ENCODE data around the gene KCNQ4. TPM values are rescaled to one million over a fixed set of nuclear protein-coding genes. Genes with fewer than 3 reads are reported as not detected.

Gene KCNQ4
- total and polyA plus RNA-seq, 2 of the 4 experiments (the other 2 are of a cell fraction): 0.07 TPM; not detected in 1

DNA sequence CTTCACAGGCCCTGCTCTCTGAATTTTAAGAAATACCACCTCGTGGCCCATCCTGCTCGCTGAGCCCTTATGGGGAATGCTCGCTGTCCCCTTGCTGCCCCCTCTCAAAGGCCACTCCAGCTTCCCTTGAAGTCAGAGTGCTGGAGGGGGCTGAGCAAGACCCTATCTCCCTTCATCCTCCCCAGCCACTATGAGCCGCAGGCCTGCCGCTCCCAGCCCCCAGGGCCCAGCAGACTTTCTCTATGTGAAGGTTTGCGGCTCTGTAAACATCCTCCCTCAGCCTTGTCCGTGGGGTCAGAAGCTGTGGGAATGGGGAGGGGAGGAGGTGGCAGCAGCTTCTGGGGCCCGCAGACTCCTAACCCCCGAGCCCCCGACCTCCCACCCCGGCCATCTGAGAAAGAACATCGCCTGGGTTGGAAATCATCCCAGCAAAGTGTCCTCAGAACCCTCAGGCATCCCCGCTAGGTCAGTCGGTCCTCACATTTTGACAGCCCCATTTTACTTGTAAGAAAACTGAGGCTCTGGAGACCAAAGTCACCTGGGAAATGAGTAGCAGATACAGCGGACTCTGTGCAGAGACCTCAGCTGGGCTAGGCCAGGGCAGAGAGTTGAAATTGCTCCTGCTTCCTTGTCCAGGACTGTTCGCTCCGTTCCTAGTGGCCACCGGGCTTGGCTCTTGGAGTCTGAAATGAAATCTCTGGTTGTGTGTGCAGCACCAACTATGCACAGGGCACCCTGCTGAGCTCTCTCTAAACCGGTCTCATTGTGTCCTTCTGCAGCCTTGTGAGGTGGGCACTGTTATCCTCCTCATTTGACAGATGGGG, 4.4 kb downstream of the KCNQ4 start:
- no peak overlapping the region for H3K23ac ChIP-seq (ENCODE audit: low read depth, low read length)
- H4K20me1 ChIP-seq (ENCODE audit: insufficient read depth, low read length): no peaks in the 10 kb centered on the region
- no peak overlapping the region for H4K8ac ChIP-seq (ENCODE audit: low read depth in 2 of 2, low read length in 2 of 2)
- no peak overlapping the region for H2BK120ac ChIP-seq (ENCODE audit: low read depth, low read length)
- no peak overlapping the region for H2AK5ac ChIP-seq (ENCODE audit: low read depth, low read length)
- H3K27ac ChIP-seq (ENCODE audit: insufficient read depth, low read length): no peak overlapping the region
- no peaks in the 10 kb centered on the region for H3K36me3 ChIP-seq (ENCODE audit: control insufficient read depth, insufficient read depth, low read length)
- no peak overlapping the region for H3K4ac ChIP-seq (ENCODE audit: low read depth, low read length)
- H3K18ac ChIP-seq (ENCODE audit: low read depth, low read length): no peak overlapping the region
- H2AFZ ChIP-seq (replicated peaks; ENCODE audit: low read length, poor library complexity): no peak overlapping the region
- no peak overlapping the region for H3K4me2 ChIP-seq (ENCODE audit: low read depth, low read length)
- ATAC-seq (ENCODE audit: low read depth): no peak
- no peak overlapping the region for H3K14ac ChIP-seq (replicated peaks; ENCODE audit: low read depth, low read length)
- H3K56ac ChIP-seq (ENCODE audit: extremely low read depth, insufficient read depth, low read length): no peak overlapping the region
- POLR2A ChIA-PET (ENCODE audit: unreplicated experiment): no interaction called here
- H2AK9ac ChIP-seq (replicated peaks; ENCODE audit: low read depth, low read length, poor library complexity): no peak overlapping the region
- CTCF ChIA-PET: no interaction called here
- no peak overlapping the region for H2BK20ac ChIP-seq (ENCODE audit: low read depth, low read length)
- no peaks in the 10 kb centered on the region for H3K79me1 ChIP-seq (ENCODE audit: low read depth in 1 of 2, low read length in 2 of 2)
- no TSS peak for BruUV-seq (replicated peaks)
- H3K27me3 ChIP-seq (ENCODE audit: control insufficient read depth, insufficient read depth, low read length): peaks cover 60% of the 10 kb centered on the region
- no peak overlapping the region for H2BK15ac ChIP-seq (ENCODE audit: low read depth, low read length)
- no peak overlapping the region for H4K5ac ChIP-seq (ENCODE audit: low read depth, low read length)
- H2BK5ac ChIP-seq (ENCODE audit: low read depth, low read length, poor library complexity, severe bottlenecking): no peak overlapping the region
- H3K4me3 ChIP-seq (ENCODE audit: insufficient read depth, low read depth, low read length): no peak overlapping the region
- no peak for DNase-seq
- H3K9me3 ChIP-seq (ENCODE audit: control insufficient read depth, insufficient read depth, low read length): no peaks in the 10 kb centered on the region
- no peak overlapping the region for H3K9ac ChIP-seq (ENCODE audit: low read depth, low read length)
- in situ Hi-C loops (cut with MboI; ENCODE audit: low sequenced_read_pairs) (no loop called here), dilution Hi-C loops (cut with HindIII; ENCODE audit: low sequenced_read_pairs, unreplicated experiment) (no loop called here), intact Hi-C loops (cut with micrococcal nuclease) (loop anchor here (10.0 kb wide), 1 partner anchor 173 kb away; no protein-coding TSS in a partner anchor)
- TF ChIP-seq, protein P1, sequence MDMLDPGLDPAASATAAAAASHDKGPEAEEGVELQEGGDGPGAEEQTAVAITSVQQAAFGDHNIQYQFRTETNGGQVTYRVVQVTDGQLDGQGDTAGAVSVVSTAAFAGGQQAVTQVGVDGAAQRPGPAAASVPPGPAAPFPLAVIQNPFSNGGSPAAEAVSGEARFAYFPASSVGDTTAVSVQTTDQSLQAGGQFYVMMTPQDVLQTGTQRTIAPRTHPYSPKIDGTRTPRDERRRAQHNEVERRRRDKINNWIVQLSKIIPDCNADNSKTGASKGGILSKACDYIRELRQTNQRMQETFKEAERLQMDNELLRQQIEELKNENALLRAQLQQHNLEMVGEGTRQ (IDR thresholded peaks at IDR 0.05; ENCODE audit: low read depth, low read length): no peak
- no peak for TF ChIP-seq CEBPB (IDR thresholded peaks at IDR 0.05; ENCODE audit: low read depth, low read length)
- no peaks in the 10 kb centered on the region; the same call in 1 of the 2 replicates for H3K9me1 ChIP-seq (ENCODE audit: insufficient read depth, low read length)
- H3K4me1 ChIP-seq (ENCODE audit: control insufficient read depth, insufficient read depth, low read length): no peaks in the 10 kb centered on the region; the same call in 1 of the 2 replicates
- H4K91ac ChIP-seq (ENCODE audit: insufficient read depth, low read depth, low read length): no peak overlapping the region
- WGBS, 2 experiments (ENCODE audit: extremely low coverage in 2 of 2, insufficient read length in 1 of 2): 85% methylated on average over 7 of the region's 19 CpGs; no CpG with 5 or more reads in 1 of the 2 experiments

All from IMR-90 (cell line).